ENCODE measurements around the gene RECK.

- TF ChIP-seq CTCF (IDR thresholded peaks at IDR 0.05; ENCODE audit: low read length) (no peak), EZH2 (optimal IDR thresholded peaks at IDR 0.05; ENCODE audit: low read depth, low read length) (no peak), EZH2phosphoT487 (IDR thresholded peaks at IDR 0.05; ENCODE audit: low read length) (no peak)
Observed at GRCh38 chr9:36021968-36022367, 14.7 kb upstream of the RECK start.

Data from MM.1S (cell line).